OCI-LY7 (cell line): ENCODE results near the gene NALCN.

Source experiments
- CTCF ChIP-seq: fragments of 200-600 bp; sonication (generic); conservative IDR thresholded peaks from 2 replicates; pipeline ENCODE4 v1.5.1; 2014; ENCODE audit warnings: mild to moderate bottlenecking, antibody characterized with exemption, low read length, moderate library complexity, mixed read lengths
- EZH2phosphoT487 ChIP-seq: fragments of 200-600 bp; sonication (generic); IDR thresholded peaks from 2 replicates; pipeline ENCODE4 v1.6.1; 2018; ENCODE audit warnings: low read depth, borderline replicate concordance, mild to moderate bottlenecking, mixed run types, antibody characterized with exemption, low read length, moderate library complexity, mixed read lengths

- TF ChIP-seq CTCF (no peak), EZH2phosphoT487 (no peak)
Measured at GRCh38 chr13:101303521-101303920, 112.8 kb downstream of the NALCN start.
